ENCODE measurements around the gene LMO7. TPM values are rescaled to one million over a fixed set of nuclear protein-coding genes. Genes with fewer than 3 reads are reported as not detected.

Gene LMO7
- total RNA-seq, 1 donor from 2014 or later: 340 TPM

- no peak for DNase-seq
These were observed 211.5 kb downstream of the LMO7 start for GRCh38 chr13:75847588-75847987.

- no peak for DNase-seq
These were observed 214.8 kb downstream of the LMO7 start for GRCh38 chr13:75850916-75851315.

- DNase-seq: no peak
These were observed 219.1 kb downstream of the LMO7 start for GRCh38 chr13:75855216-75855615.

GRCh38 chr13:75855847-75856246 is 219.7 kb downstream of the LMO7 start:
- DNase-seq: no peak

- no peak for DNase-seq
These were observed 221.2 kb downstream of the LMO7 start for GRCh38 chr13:75857291-75857690.

GRCh38 chr13:75860935-75861334 is 224.8 kb downstream of the LMO7 start:
- DNase-seq: no peak

GRCh38 chr13:75861786-75862185 is 225.7 kb downstream of the LMO7 start:
- no peak for DNase-seq

GRCh38 chr13:75864718-75865117 is 228.6 kb downstream of the LMO7 start:
- no peak for DNase-seq

- DNase-seq: no peak
These were observed 231.4 kb downstream of the LMO7 start for GRCh38 chr13:75867379-75868117.

GRCh38 chr13:75869981-75870380 is 233.9 kb downstream of the LMO7 start:
- DNase-seq: no peak

GRCh38 chr13:75870397-75870903 is 234.3 kb downstream of the LMO7 start:
- DNase-seq: peak; percentile 69

- DNase-seq: no peak
These were observed 234.9 kb downstream of the LMO7 start for GRCh38 chr13:75871059-75871458.

- DNase-seq: no peak
These were observed 236.8 kb downstream of the LMO7 start for GRCh38 chr13:75872980-75873379.

- DNase-seq: no peak
These were observed 237.4 kb downstream of the LMO7 start for GRCh38 chr13:75873494-75873893.

GRCh38 chr13:75875450-75875849 is 239.3 kb downstream of the LMO7 start:
- DNase-seq: no peak

GRCh38 chr13:75876142-75877050 is 240.3 kb downstream of the LMO7 start:
- DNase-seq: peak; percentile 84

GRCh38 chr13:75877071-75877470 is 240.9 kb downstream of the LMO7 start:
- DNase-seq: no peak

GRCh38 chr13:75879656-75880055 is 243.5 kb downstream of the LMO7 start:
- no peak for DNase-seq

- no peak for DNase-seq
These were observed 245.1 kb downstream of the LMO7 start for GRCh38 chr13:75881109-75881775.

- DNase-seq: no peak
These were observed 246.1 kb downstream of the LMO7 start for GRCh38 chr13:75882261-75882660.

- DNase-seq: no peak
These were observed 253.3 kb downstream of the LMO7 start for GRCh38 chr13:75889427-75889826.

GRCh38 chr13:75895168-75895567 is 259.0 kb downstream of the LMO7 start:
- DNase-seq: no peak

GRCh38 chr13:75896271-75896670 is 260.1 kb downstream of the LMO7 start:
- no peak for DNase-seq

All from tongue (tissue), 2 donors.